Activated CD8-positive, alpha-beta memory T cell treated with anti-CD3 and anti-CD28 coated beads for 36 hours (primary cell): ENCODE measurements around the gene ARHGEF4. TPM values are rescaled to one million over a fixed set of nuclear protein-coding genes. Genes with fewer than 3 reads are reported as not detected.
"Not testable (repeated sequence)": the region's sequence is repeated elsewhere in the genome, so short reads cannot be mapped to it uniquely, and the experiment has no call there.

Source experiments
- CTCF ChIA-PET: fragments of 350-600 bp; sonication (Branson Sonifier 250); formaldehyde crosslinking; loops from one replicate; lab custom pipeline; 2021; ENCODE audit warnings: antibody characterized with exemption; lab: Charles Lee
- POLR2A ChIA-PET: fragments of 350-600 bp; sonication (Branson Sonifier 250); formaldehyde crosslinking; loops from one replicate; lab custom pipeline; 2021; ENCODE audit warnings: antibody characterized with exemption; lab: Charles Lee
- total RNA-seq, 2 experiments: library from RNA; stranded (reverse); gene quantifications; one replicate each; pipeline ENCODE4 v1.2.3, GENCODE V29; 2021

ARHGEF4 gene
- total RNA-seq, 2 experiments from 2014 or later, result 0.63 to 0.80 TPM

DNA sequence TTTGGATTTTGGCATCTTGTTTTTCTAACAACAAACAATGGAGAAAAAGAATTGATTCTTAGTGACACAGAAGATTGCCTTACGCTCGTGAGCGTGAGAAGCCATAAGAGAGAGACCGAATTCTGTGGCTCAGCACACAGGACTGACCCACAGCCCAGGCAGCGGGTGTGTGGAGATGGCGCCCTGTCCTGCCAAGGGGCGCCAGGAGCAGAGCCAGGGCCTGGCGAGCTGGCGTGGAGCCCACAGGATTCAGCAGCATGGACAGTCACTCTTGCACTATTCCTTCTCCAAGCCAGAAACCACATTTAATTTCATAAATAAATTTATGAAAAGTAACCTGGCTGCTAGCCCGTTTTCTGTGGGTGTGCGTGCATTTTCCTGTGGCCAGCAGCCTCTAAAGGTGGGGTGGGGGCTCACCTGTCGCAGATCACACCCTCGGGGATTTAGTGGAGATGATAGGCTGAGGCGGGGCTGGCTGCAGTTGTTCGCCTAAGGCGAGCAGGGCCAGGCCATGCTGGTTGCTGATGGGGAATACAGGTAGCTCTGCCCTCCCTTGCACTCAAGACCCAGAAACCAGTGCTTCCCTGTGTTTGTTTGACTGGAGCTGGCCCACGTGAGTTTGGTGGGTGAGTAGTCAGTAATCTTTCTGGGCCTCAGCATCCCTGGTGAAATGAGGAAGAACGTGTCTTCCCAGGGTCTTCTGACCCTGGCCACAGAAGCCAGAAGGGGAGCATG, 210.4 kb downstream of the ARHGEF4 start:
- CTCF ChIA-PET, result no interaction called here
- POLR2A ChIA-PET, result no interaction called here

DNA sequence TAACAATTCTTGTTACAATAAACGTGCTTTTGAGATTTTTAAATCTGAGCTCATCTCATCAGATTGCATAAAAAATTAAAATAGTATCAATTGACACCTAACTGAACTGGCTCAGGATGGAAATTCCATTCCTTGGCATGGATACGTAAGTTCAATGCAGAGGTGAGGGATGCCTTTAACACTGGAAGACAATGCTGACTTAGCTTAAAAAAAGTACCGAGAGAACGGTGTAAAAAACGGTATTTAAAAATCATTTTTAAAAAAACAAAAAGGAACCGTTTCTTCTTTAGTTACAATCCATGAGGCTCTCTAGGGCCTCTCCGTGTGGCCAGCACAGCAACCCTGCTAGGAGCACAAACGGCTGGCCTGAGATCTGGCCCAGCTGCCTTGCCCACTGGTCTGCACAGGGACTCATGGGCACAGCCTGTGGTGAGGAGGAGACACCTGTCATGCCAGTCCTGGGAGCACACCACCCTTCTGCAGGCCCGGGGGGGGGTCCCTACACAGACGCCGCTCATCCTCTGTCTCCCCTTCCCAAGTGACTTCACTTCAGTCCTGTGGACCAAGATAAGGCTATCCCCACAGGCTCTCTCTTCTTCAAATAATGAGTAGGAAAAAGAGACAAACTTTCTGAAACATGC, 211.3 kb downstream of the ARHGEF4 start:
- CTCF ChIA-PET, result no interaction called here
- POLR2A ChIA-PET, result no interaction called here

DNA sequence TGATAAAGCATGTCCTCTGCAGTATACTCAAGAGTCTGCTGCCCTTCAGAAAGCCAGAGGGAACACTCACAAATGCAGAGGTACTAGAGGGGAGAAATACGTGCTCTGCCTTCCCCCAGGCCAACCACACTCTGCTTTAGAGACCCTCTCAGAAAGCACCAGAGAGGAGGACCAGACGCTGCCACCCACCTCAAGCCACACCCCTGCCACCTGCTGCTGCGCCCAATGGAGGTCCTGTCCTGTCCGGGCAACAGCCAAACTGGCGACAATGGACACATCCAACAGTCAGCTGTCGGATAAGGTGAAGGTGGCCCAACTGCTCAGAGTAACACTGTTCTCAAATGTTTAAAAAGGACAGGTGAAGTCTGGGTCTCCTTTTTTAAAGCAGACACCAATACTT, 211.9 kb downstream of the ARHGEF4 start:
- POLR2A ChIA-PET, result no interaction called here
- CTCF ChIA-PET, result no interaction called here

DNA sequence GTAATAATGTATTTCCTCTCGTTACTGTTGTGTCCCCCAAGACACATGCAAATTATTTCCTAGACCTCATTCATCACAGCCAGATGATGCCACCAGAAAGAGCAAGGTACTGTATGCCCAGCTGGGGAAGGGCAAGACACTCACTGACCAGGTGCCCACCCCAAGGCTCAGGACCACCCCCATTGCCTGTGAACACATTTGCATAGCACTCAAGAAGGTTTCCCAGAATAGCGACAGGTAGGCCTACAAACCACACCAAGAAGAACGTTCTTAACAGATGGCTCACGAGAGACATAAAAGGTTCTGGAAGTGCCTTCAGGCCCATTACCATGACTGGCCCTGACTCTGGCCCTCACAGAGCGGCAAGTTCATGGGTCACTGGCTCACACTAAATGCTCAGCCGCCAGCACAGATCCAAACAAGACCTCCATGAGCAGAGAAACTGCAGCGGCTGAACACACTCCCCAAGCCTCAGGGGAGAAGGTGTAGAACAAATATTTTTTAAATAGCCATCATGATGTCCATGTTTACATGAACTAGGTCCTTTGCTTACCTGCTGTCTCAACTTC, 212.5 kb downstream of the ARHGEF4 start:
- CTCF ChIA-PET, result no interaction called here
- POLR2A ChIA-PET, result no interaction called here

DNA sequence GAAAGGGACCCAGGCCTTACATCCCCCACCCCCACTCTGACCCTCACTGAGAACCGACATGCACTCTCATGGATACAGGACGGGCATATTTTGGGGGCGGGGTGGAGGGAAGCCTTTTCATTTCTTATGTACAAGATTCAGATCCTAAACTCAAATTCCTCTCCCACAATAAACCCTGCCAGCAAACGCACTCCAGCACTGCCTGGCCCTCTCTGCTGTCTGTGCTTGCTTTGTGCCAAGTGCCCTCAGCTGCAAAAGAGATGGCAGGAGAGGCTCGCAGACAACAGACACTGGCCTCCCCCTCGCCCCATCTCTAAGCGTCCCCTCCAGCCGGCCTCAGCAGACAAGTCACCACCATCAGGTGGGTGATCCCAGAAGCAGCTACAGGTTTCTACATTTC, 214.2 kb downstream of the ARHGEF4 start:
- CTCF ChIA-PET, result no interaction called here
- POLR2A ChIA-PET, result no interaction called here

DNA sequence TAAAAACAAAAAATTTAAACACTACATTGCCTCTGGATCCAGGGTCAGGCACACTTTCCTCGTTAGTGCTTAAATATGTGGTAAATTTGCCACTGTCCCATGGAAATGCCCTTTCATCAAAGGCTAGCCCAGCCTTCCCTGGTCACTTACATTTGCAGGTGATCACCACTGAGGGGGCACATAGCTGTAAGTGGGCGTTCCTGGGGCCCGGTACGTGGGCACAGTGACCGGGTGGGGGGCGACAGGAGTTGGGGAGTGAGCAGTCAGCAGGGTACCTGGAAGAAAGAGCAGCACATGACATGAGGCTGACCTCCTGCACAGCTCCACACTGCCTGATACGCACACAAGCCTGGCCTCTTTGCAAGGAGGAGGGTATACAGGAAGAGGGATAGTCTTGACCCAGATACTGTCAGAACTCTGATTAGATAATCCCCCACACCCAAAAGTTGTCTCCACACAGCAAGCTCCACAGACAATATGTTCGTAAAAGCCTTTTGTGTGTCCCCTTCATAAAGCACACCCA, 216.1 kb downstream of the ARHGEF4 start:
- ChIA-PET CTCF (no interaction called here), POLR2A (no interaction called here)

DNA sequence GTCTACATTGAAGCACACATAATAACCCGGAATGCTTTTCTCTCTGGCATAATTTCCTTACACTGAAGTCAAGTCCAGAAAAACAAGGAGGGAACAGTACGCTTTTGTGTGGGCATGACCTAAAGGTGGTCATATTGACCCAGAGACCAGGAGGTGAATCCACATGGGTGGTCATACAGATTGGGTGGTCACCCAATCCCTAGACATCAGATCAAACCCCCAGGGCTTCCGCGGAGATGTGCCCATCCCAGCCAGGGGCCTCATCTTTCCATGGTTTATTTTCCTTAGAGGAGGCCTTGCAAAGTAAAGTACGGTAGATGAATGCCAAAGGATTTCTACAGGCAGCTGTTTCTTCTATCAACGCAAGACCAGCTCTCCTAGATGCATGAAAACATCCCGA, 217.8 kb downstream of the ARHGEF4 start:
- ChIA-PET POLR2A (no interaction called here), CTCF (interaction anchor here (0.6 kb wide), 1 partner anchor 35 kb away, joined by 4 read pairs; no protein-coding TSS in a partner anchor)

DNA sequence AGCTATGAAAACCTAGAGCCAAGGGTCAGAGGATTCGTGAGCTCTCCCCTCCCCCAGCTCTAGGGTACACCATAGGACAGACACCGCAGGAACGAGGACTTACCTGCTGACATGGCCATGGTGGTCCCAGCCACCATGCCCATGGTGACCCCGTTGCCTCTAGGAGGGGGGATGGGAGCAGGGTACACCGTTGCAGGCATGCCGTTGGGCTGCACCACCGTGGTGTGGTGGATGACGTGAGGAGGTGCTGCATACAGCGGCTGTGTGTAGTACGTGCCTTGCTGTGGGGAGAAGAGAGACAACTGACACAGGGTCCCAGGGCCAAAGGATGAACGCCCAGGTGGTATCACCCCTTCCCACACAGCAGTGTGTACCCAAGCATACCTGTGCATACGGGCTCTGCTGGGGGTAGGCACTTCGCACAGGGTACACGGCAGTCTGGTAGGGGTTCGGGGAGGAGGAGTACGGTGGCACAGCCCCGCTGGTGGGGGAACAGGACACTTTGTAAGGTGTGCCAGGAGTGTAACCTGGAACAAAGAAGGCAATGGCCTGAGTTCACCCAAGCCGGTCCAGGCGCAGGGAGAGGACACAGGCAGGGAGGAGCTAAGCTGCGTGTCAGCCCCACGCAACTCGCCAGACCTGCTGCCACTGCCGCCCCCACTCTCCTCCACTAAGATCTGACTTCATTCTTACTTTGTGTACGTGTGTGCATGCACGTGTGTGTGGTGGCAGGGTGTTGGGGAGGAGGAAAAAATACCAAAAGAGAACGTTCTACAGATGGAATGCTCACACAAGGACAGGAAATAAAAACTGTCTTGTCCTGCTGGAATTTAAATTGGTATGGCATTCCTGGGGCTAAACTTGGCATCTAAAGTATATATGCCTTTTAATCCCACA, 218.7 kb downstream of the ARHGEF4 start:
- CTCF ChIA-PET, result interaction anchor here (0.6 kb wide), 1 partner anchor 34 kb away, joined by 4 read pairs; no protein-coding TSS in a partner anchor
- POLR2A ChIA-PET, result no interaction called here

DNA sequence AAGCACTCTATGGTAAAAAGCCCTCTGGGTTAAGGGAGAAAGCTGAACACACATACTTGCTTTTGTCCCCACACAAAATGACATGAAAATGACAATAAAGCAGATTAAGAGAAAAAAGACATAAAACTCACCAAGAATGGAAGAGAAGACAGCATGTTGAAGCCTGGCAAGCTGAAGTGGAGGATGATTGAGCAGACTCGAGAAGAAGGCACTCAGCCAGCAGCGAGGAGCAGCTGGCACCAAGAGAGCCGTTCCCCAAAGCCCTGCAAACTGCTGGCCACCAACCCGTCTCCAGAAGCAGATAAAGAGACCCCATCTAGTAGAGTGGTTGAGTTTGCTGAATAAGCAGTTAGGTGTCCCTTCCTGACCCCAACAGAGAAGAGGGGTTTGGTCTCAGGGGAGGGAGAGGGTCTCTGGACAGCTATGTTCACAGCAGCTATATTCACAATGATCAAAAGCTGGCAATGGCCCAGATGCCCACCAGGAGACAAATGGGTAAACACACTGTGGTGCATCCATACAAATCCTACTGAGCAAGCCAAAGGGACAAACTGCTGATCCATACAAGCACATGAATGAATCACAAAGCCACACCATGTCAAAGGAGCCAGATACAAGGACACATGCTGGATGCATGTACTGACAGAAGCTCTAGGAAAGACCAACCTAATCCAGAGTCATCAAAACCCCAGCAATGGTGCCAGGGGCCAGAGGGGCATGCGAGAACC, 219.7 kb downstream of the ARHGEF4 start:
- ChIA-PET POLR2A (no interaction called here), CTCF (no interaction called here)

DNA sequence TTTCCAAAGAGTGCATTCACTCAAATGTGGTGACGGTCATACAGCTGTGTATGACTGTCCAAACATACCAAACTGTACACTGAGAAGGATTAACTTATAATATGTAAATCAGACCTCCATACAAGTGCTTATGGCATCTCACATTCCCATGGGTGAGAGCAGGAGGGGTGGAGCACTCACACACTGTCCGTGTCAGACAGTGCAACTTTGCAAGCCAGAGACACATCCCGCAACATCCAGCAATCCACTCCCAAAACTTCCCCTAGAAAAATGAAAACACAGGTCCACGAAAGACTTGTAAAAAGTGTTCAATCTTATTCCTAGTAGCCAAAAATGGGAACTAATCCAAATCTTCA, 220.2 kb downstream of the ARHGEF4 start:
- CTCF ChIA-PET, result no interaction called here
- POLR2A ChIA-PET, result no interaction called here

DNA sequence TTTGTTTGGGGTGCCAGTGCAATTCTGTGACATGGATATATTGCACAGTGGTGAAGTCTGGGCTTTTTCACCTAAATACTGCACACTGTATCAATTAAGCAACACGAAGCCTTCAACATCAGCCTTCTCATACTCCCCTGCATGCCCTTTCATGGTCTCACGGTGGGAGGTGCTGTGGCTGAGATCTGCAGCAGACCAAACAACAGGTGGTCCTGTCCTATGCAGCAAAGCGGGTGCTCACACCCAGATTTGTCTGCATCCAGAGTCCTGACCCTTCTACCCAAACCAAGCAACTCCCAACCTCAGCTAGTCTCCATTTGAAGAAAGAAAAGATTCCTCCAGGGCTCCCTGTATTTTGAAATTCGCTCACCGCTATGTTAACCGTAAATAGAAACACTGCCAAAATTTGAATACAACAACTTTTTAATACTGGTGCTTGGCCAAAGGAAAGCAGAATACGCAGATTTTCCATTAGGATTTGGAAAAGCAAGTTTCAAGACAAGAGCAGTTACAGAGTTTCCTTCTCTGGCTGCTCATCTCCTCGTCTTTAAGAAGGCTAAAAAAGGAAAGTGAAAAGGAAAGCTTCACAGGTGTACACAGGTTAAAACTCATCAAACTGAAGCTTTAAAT, 221.6 kb downstream of the ARHGEF4 start:
- POLR2A ChIA-PET, result no interaction called here
- CTCF ChIA-PET, result no interaction called here

DNA sequence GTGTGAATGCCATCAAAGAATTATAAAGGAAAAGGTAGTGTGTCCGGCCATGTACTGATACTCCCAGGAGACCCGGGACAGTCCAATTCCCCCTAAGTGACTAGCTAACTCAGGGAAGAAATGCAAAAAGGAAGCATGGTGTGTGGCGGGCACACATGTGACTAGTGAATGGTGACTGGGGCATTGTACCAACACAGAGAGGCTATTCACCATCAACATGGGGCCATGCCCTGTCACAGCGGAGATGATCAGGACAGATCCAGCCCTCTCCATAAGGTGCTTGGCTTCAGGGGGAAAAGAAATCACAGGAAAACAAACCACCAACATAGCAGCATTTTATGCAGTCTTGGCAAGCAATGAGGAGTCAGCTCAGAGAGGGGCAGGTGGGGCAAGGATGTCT, 222.2 kb downstream of the ARHGEF4 start:
- CTCF ChIA-PET, result interaction anchor here (1.1 kb wide), 1 partner anchor 52 kb away, joined by 3 read pairs; no protein-coding TSS in a partner anchor
- POLR2A ChIA-PET, result no interaction called here

DNA sequence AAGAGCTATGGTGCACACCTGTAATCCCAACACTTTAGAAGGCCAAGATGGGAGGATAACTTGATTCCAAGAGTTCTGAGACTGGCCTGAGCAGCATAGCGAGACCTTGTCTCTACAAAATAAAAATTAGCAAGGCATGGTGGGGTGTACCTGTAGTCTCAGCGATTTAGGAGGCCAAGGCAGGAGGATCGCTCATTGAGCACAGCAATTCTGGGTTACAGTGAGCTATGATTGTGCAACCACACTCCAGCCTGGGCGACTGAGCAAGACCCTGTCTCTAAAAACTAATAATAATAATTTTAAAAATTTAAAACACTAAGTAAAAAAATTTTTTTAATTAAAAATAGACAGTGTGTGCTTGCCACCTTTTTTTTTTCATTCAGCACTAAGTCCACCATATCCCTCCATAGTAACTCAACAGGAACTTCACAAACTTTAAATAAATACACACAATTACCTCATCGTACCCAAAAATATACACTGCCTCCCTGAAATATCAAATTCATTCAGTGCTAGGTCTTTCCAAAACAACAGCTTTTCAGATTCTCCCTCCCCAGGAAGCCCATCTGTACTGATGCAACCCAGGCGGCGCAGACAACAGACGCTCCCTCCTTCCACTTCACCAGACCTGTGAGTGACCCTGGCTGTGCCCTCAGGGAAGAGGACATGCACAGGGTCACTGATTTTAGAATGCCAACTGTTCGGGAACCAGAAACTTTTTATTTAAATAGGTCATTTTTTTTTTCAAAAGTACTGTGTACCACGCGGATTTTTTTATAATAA, 227.0 kb downstream of the ARHGEF4 start:
- ChIA-PET CTCF (no interaction called here), POLR2A (no interaction called here)

DNA sequence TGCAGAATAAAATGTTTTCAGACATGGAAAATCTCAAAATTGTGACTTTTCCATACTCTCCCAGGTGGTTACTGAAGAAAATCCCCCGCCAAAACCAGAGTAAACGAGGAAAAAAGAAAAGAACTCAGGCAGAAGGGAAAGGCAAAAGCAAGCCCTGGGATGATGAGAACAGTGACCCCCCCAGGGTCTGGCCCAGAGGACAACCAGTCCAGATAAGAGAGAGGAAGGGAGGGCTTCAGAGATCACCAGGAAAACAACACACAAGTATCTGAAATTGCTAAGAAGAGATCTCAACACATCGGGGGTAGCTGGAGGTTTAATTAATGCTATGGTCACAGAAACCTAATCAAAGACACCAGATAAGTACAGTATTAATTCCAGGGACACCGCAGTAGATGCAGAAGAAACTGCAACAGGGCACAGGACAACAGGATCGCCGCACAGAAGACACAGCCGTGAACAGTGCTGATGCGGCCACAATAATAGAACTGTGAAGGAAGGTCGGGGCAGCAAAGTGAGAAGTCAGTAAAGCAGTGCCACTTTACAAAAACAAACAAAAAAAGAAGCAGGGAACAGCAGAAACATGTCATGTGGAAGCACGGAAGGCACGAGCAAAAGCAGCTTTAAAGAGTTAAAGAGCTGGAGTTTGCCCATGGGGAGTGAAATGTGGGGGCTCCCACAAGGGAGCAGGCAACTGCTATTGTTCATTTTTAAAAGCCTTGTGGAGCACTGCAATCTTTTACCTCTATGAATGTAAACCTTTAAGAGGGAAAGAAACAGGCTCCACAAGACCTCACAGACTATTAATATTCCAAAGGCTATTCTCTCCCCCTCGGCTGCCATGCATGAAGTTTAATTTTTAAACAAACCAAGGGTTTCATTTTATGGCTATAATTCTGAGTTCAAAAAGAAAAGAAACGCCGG, 228.1 kb downstream of the ARHGEF4 start:
- POLR2A ChIA-PET, result interaction anchor here (0.6 kb wide), 1 partner anchor 20 kb away, joined by 3 read pairs; no protein-coding TSS in a partner anchor
- CTCF ChIA-PET, result no interaction called here

DNA sequence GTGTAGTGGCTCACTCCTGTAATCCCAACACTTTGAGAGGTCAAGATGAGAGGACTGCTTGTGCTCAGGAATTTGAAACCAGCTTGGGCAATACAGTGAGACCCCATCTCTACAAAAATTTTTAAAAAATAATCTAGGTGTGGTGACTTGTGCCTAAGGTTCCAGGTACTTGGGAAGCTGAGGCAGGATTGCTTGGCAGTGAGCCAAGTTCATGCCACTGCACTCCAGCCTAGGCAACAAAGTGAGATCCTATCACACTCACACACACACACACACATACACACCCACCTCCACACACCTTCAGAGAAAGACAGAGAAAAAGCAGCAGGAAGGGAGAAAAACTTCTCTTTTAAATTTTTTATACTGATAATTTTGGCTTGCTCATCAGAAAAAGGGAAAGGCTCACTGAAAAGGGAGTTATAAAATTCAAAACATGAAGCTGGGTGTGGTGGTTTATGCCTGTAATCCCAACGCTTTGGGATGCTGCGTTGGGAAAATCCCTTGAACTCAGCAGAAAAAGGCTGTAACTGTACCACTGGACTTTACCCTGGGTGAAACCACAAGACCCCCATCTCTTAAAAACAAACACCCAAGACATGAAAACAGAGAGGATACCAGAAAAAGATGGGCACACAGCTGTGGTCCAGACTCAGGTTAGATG, 230.9 kb downstream of the ARHGEF4 start:
- ChIA-PET CTCF (no interaction called here), POLR2A (no interaction called here)

DNA sequence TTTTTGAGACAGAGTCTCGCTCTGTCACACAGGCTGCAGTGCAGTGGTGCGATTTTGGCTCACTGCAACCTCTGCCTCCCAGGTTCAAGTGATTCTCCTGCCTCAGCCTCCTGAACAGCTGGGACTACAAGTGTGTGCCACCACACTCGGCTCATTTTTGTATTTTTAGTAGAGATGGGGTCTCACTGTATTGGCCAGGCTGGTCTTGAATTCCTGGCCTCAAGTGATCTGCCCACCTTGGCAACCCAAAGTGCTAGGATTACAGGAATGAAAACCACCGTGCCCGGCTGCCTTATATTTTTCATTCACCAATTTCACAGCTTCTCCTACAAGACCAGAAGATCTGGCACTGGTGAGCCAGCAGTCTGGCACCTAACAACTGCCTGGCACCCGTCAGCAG, 231.5 kb downstream of the ARHGEF4 start:
- POLR2A ChIA-PET, CTCF ChIA-PET: not testable (repeated sequence)
